SU-DHL-6 (cell line): ENCODE data around the gene USH1C.

Experiments
- H2AFZ ChIP-seq: fragments of 200-600 bp; sonication (generic); 2 replicates; pipeline ENCODE4 v1.6.1; 2014; ENCODE audit warnings: low read depth, mild to moderate bottlenecking, moderate library complexity, mixed read lengths, antibody characterized with exemption, low read length; ENCODE audit not compliant: severe bottlenecking
- H3F3A ChIP-seq: fragments of 200-600 bp; shearing (Covaris generic); 2 replicates; pipeline ENCODE4 v1.6.0; 2016; ENCODE audit warnings: antibody characterized with exemption, mild to moderate bottlenecking; ENCODE audit not compliant: insufficient read depth
- H3K27ac ChIP-seq: fragments of 200-600 bp; sonication (generic); 2 replicates; pipeline ENCODE4 v1.5.1; 2016; ENCODE audit warnings: low read depth, mild to moderate bottlenecking, low read length, moderate library complexity, mixed read lengths
- H3K27me3 ChIP-seq: fragments of 200-600 bp; sonication (generic), shearing (Covaris generic); 2 replicates; pipeline ENCODE4 v1.6.0; 2014; ENCODE audit warnings: mild to moderate bottlenecking, low read length
- H3K36me3 ChIP-seq: fragments of 200-600 bp; sonication (generic); 2 replicates; pipeline ENCODE4 v1.6.1; 2014; ENCODE audit warnings: mild to moderate bottlenecking, low read length, mixed read lengths
- H3K4me2 ChIP-seq: fragments of 300-600, 200-600 bp; shearing (Covaris generic), sonication (generic); 2 replicates; pipeline ENCODE4 v1.6.0; 2014; ENCODE audit warnings: low read length, low read depth, mild to moderate bottlenecking; ENCODE audit not compliant: poor library complexity, severe bottlenecking
- H3K4me3 ChIP-seq: fragments of 200-600 bp; sonication (generic); 2 replicates; pipeline ENCODE4 v1.5.1; 2014; ENCODE audit warnings: antibody characterized with exemption, low read length, mild to moderate bottlenecking, mixed read lengths; ENCODE audit not compliant: insufficient read depth, poor library complexity, severe bottlenecking
- H3K79me2 ChIP-seq: fragments of 200-600 bp; sonication (generic); 2 replicates; pipeline ENCODE4 v1.6.1; 2014; ENCODE audit warnings: mild to moderate bottlenecking, low read length, moderate library complexity; ENCODE audit not compliant: insufficient read depth
- H3K9ac ChIP-seq: fragments of 200-600 bp; sonication (generic); 2 replicates; pipeline ENCODE4 v1.7.0; 2014; ENCODE audit warnings: mild to moderate bottlenecking, low read length
- H3K9me2 ChIP-seq: fragments of 200-600 bp; sonication (generic); replicated peaks from 2 replicates; pipeline ENCODE4 v1.6.1; 2014; ENCODE audit warnings: low read length; ENCODE audit not compliant: insufficient read depth
- H3K9me3 ChIP-seq: fragments of 200-600 bp; sonication (generic); 2 replicates; pipeline ENCODE4 v1.6.1; 2014; ENCODE audit warnings: low read length, mixed read lengths; ENCODE audit not compliant: insufficient read depth
- H4K20me1 ChIP-seq: fragments of 200-600 bp; sonication (generic); 2 replicates; pipeline ENCODE4 v1.6.1; 2014; ENCODE audit warnings: low read depth, mild to moderate bottlenecking, antibody characterized with exemption, low read length, moderate library complexity, mixed read lengths
- CTCF ChIP-seq: fragments of 200-600 bp; sonication (generic); IDR thresholded peaks from one replicate; pipeline ENCODE4 v1.5.1; 2017; ENCODE audit warnings: antibody characterized with exemption, mild to moderate bottlenecking, low read length, moderate library complexity; ENCODE audit not compliant: insufficient read depth, poor library complexity, severe bottlenecking
- EZH2phosphoT487 ChIP-seq: fragments of 200-600 bp; sonication (generic), shearing (Covaris generic); conservative IDR thresholded peaks from 2 replicates; pipeline ENCODE4 v1.6.1; 2018; ENCODE audit warnings: mild to moderate bottlenecking, antibody characterized with exemption, low read length, moderate library complexity, mixed read lengths

The USH1C gene

GRCh38 chr11:17590463-17590862 lies 46.2 kb upstream of the USH1C start:
- H3F3A ChIP-seq = no peaks in the 10 kb centered on the region
- no peaks in the 10 kb centered on the region for H4K20me1 ChIP-seq
- H3K36me3 ChIP-seq = no peaks in the 10 kb centered on the region
- no peak overlapping the region for H3K27ac ChIP-seq
- no peaks in the 10 kb centered on the region for H3K79me2 ChIP-seq
- no peaks in the 10 kb centered on the region for H3K27me3 ChIP-seq
- H3K4me3 ChIP-seq = no peak overlapping the region
- no peak overlapping the region for H3K9ac ChIP-seq
- TF ChIP-seq CTCF = no peak
- TF ChIP-seq EZH2phosphoT487 = no peak
- H3K9me3 ChIP-seq = no peaks in the 10 kb centered on the region
- H3K9me2 ChIP-seq = no peaks in the 10 kb centered on the region
- H2AFZ ChIP-seq = no peak overlapping the region
- no peak overlapping the region for H3K4me2 ChIP-seq

GRCh38 chr11:17588721-17589120 lies 44.5 kb upstream of the USH1C start:
- no peaks in the 10 kb centered on the region for H4K20me1 ChIP-seq
- no peak overlapping the region for H3K9ac ChIP-seq
- H3K4me3 ChIP-seq = no peak overlapping the region
- no peak overlapping the region for H3K27ac ChIP-seq
- no peaks in the 10 kb centered on the region for H3F3A ChIP-seq
- no peaks in the 10 kb centered on the region for H3K27me3 ChIP-seq
- no peaks in the 10 kb centered on the region for H3K79me2 ChIP-seq
- H3K9me3 ChIP-seq = no peaks in the 10 kb centered on the region
- H3K4me2 ChIP-seq = no peak overlapping the region
- no peak for TF ChIP-seq CTCF
- TF ChIP-seq EZH2phosphoT487 = no peak
- H3K9me2 ChIP-seq = no peaks in the 10 kb centered on the region
- H2AFZ ChIP-seq = no peak overlapping the region
- no peaks in the 10 kb centered on the region for H3K36me3 ChIP-seq

- Histone ChIP-seq H2AFZ (no peak overlapping the region), H3K9me2 (no peaks in the 10 kb centered on the region), H3K27ac (no peak overlapping the region), H3F3A (no peaks in the 10 kb centered on the region), H3K4me3 (no peak overlapping the region), H3K36me3 (no peaks in the 10 kb centered on the region), H3K79me2 (no peaks in the 10 kb centered on the region), H3K4me2 (no peak overlapping the region), H3K9me3 (no peaks in the 10 kb centered on the region), H3K9ac (no peak overlapping the region), H4K20me1 (no peaks in the 10 kb centered on the region), H3K27me3 (no peaks in the 10 kb centered on the region)
- TF ChIP-seq EZH2phosphoT487 (no peak), CTCF (no peak)
Observed at GRCh38 chr11:17588166-17588565, 44.0 kb upstream of the USH1C start.
